ENCODE results near the gene PARD3B. TPM values are rescaled to one million over a fixed set of nuclear protein-coding genes. Genes with fewer than 3 reads are reported as not detected.

Gene PARD3B
- total RNA-seq, 2 donors from 2014 or later: 15.0 to 17.8 TPM

DNA sequence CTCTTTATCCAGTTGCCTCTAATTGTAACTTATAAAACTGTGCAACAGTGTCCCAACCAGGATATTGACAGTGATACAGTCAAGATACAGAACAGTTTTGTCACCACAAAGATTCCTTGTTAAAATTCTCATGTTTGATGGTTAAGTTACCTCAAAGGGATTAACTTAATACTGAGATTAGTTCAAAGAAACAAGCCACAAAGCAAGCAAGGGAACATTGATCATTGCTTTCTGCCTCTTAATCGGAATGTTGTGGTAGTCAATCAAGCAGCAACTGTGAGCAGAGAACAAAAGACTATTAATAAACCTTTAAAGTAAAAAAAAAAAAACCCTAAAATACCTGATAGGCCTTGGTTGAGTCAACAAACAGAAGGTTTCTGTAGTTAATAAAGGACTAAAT is 352.3 kb downstream of the PARD3B start:
- Histone ChIP-seq H3K36me3 (replicated peaks in 1 of 2; ENCODE audit: insufficient read depth in 1 of 2, low read depth in 2 of 2) (no peaks in the 10 kb centered on the region), H3K27ac (no peak overlapping the region), H3K9me3 (no peaks in the 10 kb centered on the region), H3K4me3 (no peak overlapping the region), H3K27me3 (no peaks in the 10 kb centered on the region), H3K4me1 (peaks cover 12% of the 10 kb centered on the region)
- no peak for TF ChIP-seq POLR2A (IDR thresholded peaks at IDR 0.05)
- TF ChIP-seq, protein P1, sequence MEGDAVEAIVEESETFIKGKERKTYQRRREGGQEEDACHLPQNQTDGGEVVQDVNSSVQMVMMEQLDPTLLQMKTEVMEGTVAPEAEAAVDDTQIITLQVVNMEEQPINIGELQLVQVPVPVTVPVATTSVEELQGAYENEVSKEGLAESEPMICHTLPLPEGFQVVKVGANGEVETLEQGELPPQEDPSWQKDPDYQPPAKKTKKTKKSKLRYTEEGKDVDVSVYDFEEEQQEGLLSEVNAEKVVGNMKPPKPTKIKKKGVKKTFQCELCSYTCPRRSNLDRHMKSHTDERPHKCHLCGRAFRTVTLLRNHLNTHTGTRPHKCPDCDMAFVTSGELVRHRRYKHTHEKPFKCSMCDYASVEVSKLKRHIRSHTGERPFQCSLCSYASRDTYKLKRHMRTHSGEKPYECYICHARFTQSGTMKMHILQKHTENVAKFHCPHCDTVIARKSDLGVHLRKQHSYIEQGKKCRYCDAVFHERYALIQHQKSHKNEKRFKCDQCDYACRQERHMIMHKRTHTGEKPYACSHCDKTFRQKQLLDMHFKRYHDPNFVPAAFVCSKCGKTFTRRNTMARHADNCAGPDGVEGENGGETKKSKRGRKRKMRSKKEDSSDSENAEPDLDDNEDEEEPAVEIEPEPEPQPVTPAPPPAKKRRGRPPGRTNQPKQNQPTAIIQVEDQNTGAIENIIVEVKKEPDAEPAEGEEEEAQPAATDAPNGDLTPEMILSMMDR (IDR thresholded peaks at IDR 0.05): no peak
- intact Hi-C loops (cut with DNase I): no loop called here
- ATAC-seq (no peak), DNase-seq (no peak)
- 68 to 70% methylated on average over 1 of the region's 1 CpG for WGBS, 2 donors

DNA sequence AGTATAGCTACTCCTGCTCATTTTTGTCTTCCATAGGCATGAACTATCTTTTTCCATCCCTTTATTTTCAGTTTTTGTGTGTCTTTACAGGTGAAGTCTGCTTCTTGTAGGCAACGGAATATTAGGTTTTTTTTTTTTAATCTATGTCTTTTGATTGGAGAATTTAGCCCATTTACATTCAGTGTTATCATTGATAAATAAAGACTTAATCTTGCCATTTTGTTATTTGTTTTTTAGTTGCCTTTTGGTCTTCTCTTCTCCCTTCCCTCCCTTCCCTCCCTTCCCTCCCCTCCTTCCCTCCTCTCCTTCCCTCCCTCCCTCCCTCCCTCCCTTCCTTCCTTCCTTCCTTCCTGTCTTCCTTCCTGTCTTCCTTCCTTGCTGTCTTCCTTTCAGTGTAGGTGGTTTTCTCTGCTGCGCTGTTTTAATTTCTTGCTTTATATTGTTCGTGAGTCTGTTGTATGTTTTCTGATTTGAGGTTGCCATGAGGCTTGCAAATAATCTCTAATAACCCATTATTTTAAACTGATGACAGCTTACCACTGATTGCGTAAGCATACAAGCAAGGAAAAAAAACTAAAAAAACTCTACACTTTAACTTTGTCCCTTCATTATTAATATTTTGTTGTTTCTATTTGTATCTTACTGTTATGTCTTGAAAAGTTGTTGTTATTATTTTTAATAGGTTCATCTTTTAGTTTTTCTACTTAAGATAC is 353.8 kb downstream of the PARD3B start:
- Histone ChIP-seq H3K27ac (no peak overlapping the region), H3K27me3 (no peaks in the 10 kb centered on the region), H3K4me1 (peaks cover 12% of the 10 kb centered on the region), H3K36me3 (replicated peaks in 1 of 2; ENCODE audit: insufficient read depth in 1 of 2, low read depth in 2 of 2) (no peaks in the 10 kb centered on the region), H3K4me3 (no peak overlapping the region), H3K9me3 (no peaks in the 10 kb centered on the region)
- TF ChIP-seq POLR2A (IDR thresholded peaks at IDR 0.05): no peak
- TF ChIP-seq, protein P1 (IDR thresholded peaks at IDR 0.05): no peak
- DNase-seq (no peak), ATAC-seq (no peak)
- intact Hi-C loops (cut with DNase I): no loop called here
- WGBS, 2 donors: 88 to 98% methylated on average over 4 of the region's 4 CpGs

DNA sequence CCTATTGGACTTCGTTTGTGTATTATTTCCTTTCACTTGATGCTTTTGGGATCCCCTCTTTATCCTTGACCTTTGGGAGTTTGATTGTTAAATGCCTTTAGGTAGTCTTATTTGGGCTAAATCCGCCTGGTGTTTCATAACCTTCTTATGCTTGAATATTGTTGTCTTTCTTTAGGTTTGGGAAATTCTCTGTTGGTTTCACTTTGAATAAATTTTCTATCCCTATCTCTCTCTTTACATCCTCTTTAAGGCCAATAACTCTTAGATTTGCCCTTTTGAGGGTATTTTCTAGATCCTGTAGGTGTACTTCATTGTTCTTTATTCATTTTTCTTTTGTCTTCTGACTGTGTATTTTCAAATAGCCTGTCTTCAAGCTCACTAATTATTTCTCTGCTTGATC is 354.7 kb downstream of the PARD3B start:
- WGBS, 2 donors: 88 to 92% methylated on average over 2 of the region's 2 CpGs
- Histone ChIP-seq H3K4me1 (peaks cover 12% of the 10 kb centered on the region), H3K27ac (no peak overlapping the region), H3K9me3 (no peaks in the 10 kb centered on the region), H3K36me3 (replicated peaks in 1 of 2; ENCODE audit: insufficient read depth in 1 of 2, low read depth in 2 of 2) (no peaks in the 10 kb centered on the region), H3K4me3 (no peak overlapping the region), H3K27me3 (no peaks in the 10 kb centered on the region)
- TF ChIP-seq POLR2A (IDR thresholded peaks at IDR 0.05): no peak
- TF ChIP-seq, protein P1 (IDR thresholded peaks at IDR 0.05): no peak
- ATAC-seq (no peak), DNase-seq (no peak)
- intact Hi-C loops (cut with DNase I): no loop called here

DNA sequence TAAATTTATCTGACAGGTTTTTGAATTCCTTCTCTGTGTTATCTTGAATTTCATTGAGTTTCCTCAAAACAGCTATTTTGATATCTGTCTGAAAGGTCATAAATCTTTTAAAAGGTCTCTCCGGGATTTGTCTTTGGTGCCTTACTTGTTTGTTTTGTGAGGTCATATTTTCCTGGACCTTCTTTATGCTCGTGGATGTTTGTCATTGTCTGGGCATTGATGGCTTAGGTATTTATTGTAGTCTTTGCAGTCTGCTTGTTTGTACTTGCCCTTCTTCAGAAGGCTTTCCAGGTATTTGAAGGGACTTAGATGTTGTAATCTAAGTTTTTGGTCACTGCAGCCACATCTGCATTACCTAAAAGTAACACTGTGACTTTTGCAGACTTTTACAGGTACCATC is 355.2 kb downstream of the PARD3B start:
- no peak for DNase-seq
- Histone ChIP-seq H3K4me3 (no peak overlapping the region), H3K27ac (no peak overlapping the region), H3K36me3 (replicated peaks in 1 of 2; ENCODE audit: insufficient read depth in 1 of 2, low read depth in 2 of 2) (no peaks in the 10 kb centered on the region), H3K27me3 (no peaks in the 10 kb centered on the region), H3K4me1 (peaks cover 12% of the 10 kb centered on the region), H3K9me3 (no peaks in the 10 kb centered on the region)
- TF ChIP-seq, protein P1 (IDR thresholded peaks at IDR 0.05): no peak
- TF ChIP-seq POLR2A (IDR thresholded peaks at IDR 0.05): no peak
- intact Hi-C loops (cut with DNase I): no loop called here
- WGBS, 2 donors: 11 to 12% methylated on average over 2 of the region's 2 CpGs
- ATAC-seq: no peak

DNA sequence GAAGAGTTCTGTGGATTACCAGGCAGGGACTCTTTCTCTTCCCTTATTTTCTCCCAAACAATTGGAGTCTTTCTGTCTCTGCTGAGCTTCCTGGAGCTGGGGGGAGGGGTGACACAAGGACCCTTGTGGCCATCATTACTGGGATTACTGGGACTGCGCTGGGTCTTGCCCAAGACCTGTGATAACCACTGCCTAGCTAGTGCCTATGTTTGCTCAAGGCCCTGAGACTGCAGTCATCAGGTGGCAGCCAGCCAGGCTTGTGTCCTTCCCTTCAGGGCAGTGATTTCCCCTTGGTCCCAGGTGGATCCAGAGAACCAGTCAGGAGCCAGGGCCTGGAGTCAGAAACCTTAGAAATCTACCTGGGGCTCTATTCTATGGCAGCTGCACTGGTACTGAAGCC is 355.6 kb downstream of the PARD3B start:
- TF ChIP-seq, protein P1 (IDR thresholded peaks at IDR 0.05): no peak
- TF ChIP-seq POLR2A (IDR thresholded peaks at IDR 0.05): no peak
- H3K4me1 ChIP-seq: peaks cover 12% of the 10 kb centered on the region
- no peak overlapping the region for H3K4me3 ChIP-seq
- no peaks in the 10 kb centered on the region for H3K27me3 ChIP-seq
- ATAC-seq (peak; percentile 45), DNase-seq (peak; percentile 57 to 70 (median 66))
- WGBS, 2 donors: 29% methylated on average over 1 of the region's 1 CpG; no CpG with 5 or more reads in 1 of the 2 donors
- no peaks in the 10 kb centered on the region for H3K36me3 ChIP-seq (replicated peaks in 1 of 2; ENCODE audit: insufficient read depth in 1 of 2, low read depth in 2 of 2)
- intact Hi-C loops (cut with DNase I): no loop called here
- no peak overlapping the region for H3K27ac ChIP-seq
- H3K9me3 ChIP-seq: no peaks in the 10 kb centered on the region
